Hippocampal formation (tissue), 2 donors: ENCODE data around the gene PPP1R9B.

Experiments
- DNase-seq, 2 donors: peaks; one replicate each; lab custom pipeline; 2025; lab: John Stamatoyannopoulos, UW

PPP1R9B gene

GRCh38 chr17:50150354-50151040 lies at the start of gene PPP1R9B:
TSS of gene PPP1R9B (minus strand) at chr17:50150677. CDS start at chr17:50150513, 164 bp downstream.
- DNase-seq = no peak

DNA sequence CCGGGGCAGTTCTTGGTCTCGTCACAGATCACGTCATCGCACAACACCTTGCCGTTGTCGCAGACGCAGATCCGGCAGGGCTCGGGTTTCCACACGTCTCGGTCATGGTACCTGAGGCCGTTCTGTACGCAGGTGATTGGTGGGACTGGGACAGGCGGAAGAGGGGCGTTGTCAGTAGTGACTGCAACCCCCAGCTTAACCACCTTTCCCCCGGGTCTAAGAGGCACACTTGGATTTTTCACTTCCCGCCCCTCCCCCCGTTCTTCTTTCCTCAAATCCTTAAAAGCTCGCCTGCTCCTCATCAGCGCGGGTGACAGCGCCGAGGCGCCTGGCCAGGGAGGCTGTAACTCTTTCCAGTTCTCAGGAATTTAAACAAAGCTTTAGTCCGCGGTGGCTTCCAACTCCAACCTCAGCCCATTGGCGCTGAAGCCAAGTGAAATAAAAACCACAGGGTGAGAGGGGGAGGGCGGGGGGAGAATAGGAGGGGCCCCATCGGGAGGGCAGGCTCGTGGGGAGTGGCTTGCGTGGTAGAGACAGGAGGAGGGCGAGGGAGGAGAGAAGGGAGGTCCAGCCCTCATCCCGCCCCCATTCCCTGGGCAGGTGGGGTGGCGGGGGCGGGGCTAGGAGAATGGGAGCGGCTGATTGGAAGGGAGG lies 49.5 kb upstream of the PPP1R9B start:
- peak in 1 of 2 donors; percentile 22 for DNase-seq

- DNase-seq = no peak
These were observed 48.8 kb upstream of the PPP1R9B start for GRCh38 chr17:50199211-50199802.

- DNase-seq = peak; percentile 22 to 35
These were observed 47.7 kb upstream of the PPP1R9B start for GRCh38 chr17:50198026-50198669.

DNA sequence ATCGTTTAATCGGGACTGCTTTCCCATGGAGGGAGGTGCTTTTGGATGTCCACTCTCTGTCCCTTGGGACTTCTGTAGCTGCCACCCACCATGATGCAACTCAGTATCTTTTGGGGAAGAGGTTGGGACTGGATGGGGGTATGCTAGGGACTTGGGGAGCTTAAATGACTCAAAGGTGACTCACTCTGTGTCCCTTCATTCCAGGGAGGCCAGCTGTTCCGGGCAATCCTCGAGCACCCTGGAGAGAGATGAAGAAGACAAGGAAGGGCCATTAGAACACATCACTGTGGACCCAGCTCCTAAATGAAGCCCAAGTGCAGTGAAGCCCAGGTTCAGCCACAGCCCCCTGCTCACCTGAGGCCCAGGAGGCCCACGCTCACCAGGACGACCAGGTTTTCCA lies 46.3 kb upstream of the PPP1R9B start:
- no peak for DNase-seq

DNA sequence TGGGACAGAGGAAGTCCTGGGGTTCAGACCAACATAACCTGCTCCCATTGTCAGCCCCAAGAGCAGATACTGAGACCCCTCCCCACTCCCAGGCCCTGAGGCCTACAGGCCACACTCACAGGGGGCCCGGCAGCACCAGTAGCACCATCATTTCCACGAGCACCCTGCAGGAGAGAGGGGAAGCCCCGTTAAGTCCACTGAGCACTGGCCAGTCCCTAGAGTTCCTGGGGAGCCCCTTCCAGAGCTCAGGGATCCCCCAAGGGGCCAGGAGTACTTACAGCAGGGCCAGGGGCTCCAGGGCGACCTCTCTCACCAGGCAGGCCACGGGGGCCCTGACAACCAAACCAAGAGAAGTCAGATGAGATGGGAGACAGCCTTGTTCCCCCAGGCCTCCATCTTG lies 45.6 kb upstream of the PPP1R9B start:
- no peak for DNase-seq

DNA sequence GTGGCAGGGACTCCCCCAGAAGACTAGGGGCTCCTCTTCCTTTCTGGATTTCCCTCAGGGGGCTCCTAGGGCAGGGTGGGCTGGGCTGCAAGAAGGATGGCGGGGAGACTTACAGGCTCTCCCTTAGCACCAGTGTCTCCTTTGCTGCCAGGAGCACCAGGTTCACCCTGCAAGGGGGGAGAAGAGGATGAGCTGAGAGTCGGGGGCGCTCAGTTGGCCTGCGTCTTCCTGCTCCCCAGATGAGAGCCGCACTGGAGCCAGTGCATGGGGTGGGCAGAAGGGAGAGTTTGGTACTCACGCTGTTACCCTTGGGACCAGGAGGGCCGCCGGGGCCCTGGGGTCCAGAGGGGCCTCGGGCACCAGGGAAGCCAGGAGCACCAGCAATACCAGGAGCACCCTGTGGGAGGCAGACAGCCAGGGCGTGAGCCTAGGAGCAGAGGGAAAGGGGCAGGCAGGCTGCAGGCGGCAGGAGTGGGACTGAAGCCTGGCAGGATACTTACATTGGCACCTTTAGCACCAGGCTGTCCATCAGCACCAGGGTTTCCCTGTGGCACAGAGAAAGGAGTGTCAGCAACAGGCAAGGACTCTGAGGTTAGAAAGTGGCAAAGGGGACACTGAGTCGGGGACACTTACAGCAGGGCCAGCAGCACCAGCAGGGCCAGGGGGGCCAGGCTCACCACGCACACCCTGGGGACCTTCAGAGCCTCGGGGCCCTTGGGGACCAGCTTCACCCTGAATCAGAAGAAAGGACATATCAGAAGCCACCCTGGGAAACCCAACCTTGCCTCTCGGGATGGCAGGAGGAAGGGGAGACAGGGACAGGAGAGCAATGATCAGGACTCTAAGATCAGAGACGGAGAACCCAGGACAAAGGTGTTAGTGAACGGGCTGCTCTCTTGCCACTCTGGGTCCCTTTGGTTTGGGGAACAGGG lies 44.7 kb upstream of the PPP1R9B start:
- DNase-seq = no peak

DNA sequence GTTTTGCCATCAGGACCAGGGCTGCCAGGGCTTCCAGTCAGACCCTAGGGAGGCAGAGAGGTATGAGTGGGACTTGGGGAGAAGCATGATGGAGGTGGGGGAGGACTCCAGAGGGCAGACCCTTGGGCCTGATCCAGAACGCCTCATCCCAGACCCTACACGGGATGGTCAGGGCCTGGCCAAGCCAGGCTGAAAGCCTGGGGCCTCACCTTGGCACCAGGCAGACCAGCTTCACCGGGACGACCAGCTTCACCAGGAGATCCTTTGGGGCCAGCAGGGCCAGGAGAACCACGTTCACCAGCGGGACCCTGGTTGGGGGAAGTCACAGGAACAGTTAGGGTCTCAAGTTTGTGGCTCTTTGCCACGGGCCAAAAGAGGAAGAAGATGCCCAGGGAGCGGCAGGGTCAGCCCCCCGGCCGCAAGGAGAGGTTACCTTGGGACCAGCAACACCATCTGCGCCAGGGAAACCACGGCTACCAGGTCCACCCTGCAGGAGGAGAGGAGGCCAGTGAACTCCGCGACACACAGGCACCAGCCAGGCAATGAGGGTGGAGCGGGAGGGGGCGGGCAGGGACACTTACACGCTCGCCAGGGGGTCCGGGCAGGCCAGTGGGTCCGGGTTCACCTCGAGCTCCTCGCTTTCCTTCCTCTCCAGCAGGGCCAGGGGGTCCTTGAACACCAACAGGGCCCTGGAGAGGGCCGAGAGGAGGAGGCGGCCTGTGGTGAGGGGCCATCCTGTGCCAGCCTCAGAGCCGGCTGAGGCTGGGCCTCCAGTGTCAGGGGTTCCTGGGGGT lies 43.9 kb upstream of the PPP1R9B start:
- no peak for DNase-seq

GRCh38 chr17:50192618-50193291 lies 42.3 kb upstream of the PPP1R9B start:
- DNase-seq = no peak

- no peak for DNase-seq
These were observed 41.7 kb upstream of the PPP1R9B start for GRCh38 chr17:50192144-50192617.

- DNase-seq = no peak
These were observed 41.1 kb upstream of the PPP1R9B start for GRCh38 chr17:50191359-50192143.

- DNase-seq = no peak
These were observed 40.3 kb upstream of the PPP1R9B start for GRCh38 chr17:50190603-50191358.

- no peak for DNase-seq
These were observed 39.8 kb upstream of the PPP1R9B start for GRCh38 chr17:50190293-50190602.

DNA sequence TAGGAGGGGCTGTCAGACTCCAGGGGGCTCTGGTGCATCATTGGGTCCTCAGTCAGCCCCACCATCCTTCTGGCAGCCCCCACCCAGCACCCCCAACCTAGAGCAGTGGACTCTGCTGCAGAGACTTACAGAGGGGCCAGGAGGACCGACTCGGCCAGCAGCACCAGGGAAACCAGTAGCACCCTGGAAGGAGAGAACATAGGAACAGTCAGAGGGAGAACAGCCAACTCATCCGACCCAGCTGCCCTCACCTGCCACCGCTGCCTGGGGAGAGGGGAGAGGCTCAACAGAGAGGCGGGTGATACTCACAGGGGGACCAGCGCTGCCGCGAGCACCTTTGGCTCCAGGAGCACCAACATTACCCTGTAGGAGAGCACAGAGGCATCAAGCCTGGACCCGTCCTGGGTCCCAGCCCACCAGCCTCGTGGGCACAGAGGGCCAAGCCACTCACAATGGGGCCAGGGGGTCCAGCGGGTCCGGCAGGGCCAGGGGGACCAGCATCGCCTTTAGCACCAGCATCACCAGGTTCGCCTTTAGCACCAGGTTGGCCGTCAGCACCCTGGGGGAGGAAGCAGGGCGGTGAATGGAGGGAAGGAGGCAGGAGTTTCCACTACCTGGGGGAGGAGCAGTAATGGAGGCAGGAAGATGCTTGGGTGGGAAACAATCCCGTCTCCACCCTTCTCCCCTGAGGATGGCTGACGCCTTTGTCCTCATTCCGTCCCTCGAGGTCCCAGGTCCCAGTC lies 39.2 kb upstream of the PPP1R9B start:
- no peak for DNase-seq

- DNase-seq = no peak
These were observed 38.6 kb upstream of the PPP1R9B start for GRCh38 chr17:50188921-50189549.

GRCh38 chr17:50188531-50188920 lies 38.0 kb upstream of the PPP1R9B start:
- DNase-seq = no peak

DNA sequence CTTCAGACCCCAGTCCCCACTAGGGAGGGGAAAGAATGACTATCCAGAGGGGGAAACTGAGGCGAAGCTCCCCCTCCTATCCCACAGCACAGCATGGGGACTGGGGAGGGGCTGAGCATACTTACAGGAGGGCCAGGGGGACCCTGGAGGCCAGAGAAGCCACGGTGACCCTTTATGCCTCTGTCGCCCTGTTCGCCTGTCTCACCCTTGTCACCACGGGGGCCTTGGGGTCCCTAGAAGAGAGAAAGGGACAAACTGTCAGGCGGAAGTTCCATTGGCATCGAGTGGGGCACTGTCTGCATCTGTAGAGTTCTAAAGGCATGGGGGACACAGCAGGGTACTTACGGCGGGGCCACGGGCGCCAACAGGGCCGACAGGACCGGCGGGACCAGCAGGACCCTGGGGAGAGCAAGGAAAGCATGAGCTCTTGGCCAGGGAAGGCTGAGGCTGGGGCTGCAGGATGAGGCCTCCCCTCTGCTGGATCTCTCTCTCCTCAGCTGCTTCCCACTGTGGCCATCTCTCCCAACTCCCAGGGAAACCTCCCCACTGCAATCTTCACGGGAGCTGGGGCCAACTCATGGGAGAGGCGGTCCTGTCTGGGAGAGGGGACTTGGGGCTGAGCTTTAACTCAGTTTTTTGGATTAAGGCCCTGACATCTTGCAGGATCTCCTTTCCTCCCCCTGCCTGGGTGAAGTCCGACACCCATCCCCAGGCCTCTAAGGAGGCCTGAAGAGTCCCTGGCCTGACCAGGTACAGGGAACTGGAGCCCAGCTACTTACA lies 37.5 kb upstream of the PPP1R9B start:
- no peak for DNase-seq
